Endodermal cell (in vitro differentiated cells): ENCODE measurements around the gene FMOD. TPM values are rescaled to one million over a fixed set of nuclear protein-coding genes. Genes with fewer than 3 reads are reported as not detected.

ENCODE experiments used
- DNase-seq: peaks from one replicate; pipeline ENCODE4 v3.0.0-alpha.2; 2017
- H3K27ac ChIP-seq: 2 replicates; pipeline ENCODE4 v1.5.1; 2013; ENCODE audit warnings: mild to moderate bottlenecking, low read depth, low read length, moderate library complexity
- H3K27me3 ChIP-seq: 2 replicates; pipeline ENCODE4 v1.6.1; 2013; ENCODE audit warnings: mild to moderate bottlenecking, low read length, moderate library complexity; ENCODE audit not compliant: insufficient read depth, control insufficient read depth, poor library complexity, severe bottlenecking
- H3K36me3 ChIP-seq: 2 replicates; pipeline ENCODE4 v1.7.0; 2013; ENCODE audit warnings: mild to moderate bottlenecking, low read length, moderate library complexity; ENCODE audit not compliant: control insufficient read depth, insufficient read depth
- H3K4me1 ChIP-seq: one replicate; pipeline ENCODE4 v1.7.0; 2013; ENCODE audit warnings: low read length; ENCODE audit not compliant: control insufficient read depth, insufficient read depth
- H3K4me3 ChIP-seq: 2 replicates; pipeline ENCODE4 v1.5.1; 2013; ENCODE audit warnings: mild to moderate bottlenecking, low read length, moderate library complexity
- H3K9ac ChIP-seq: 2 replicates; pipeline ENCODE4 v1.6.1; 2013; ENCODE audit warnings: mild to moderate bottlenecking, low read length, moderate library complexity; ENCODE audit not compliant: poor library complexity, severe bottlenecking; ENCODE audit errors: extremely low read depth
- H3K9me3 ChIP-seq: 2 replicates; pipeline ENCODE4 v1.6.1; 2013; ENCODE audit warnings: mild to moderate bottlenecking, low read length, moderate library complexity; ENCODE audit not compliant: control insufficient read depth
- H3K27ac Mint-ChIP-seq: 2 replicates; pipeline ENCODE4 v1.8.0; 2020; ENCODE audit warnings: mixed read lengths
- H3K27me3 Mint-ChIP-seq: 2 replicates; pipeline ENCODE4 v1.8.0; 2021; ENCODE audit warnings: mild to moderate bottlenecking, mixed read lengths; ENCODE audit not compliant: insufficient read depth
- H3K36me3 Mint-ChIP-seq: 2 replicates; pipeline ENCODE4 v1.8.0; 2020; ENCODE audit warnings: low read depth, mixed read lengths
- H3K4me1 Mint-ChIP-seq: 2 replicates; pipeline ENCODE4 v1.8.0; 2020; ENCODE audit warnings: mixed read lengths
- H3K4me3 Mint-ChIP-seq: 2 replicates; pipeline ENCODE4 v1.8.0; 2020; ENCODE audit warnings: mild to moderate bottlenecking, moderate library complexity, mixed read lengths
- H3K9me3 Mint-ChIP-seq: 2 replicates; pipeline ENCODE4 v1.8.0; 2020; ENCODE audit warnings: mild to moderate bottlenecking, mixed read lengths
- WGBS, 2 experiments: methylation state at CpG; one replicate each; pipeline versions ENCODE4 v1.1.5 to v1.1.7; 2013; ENCODE audit warnings: missing lambda C conversion rate in 2 of 2, mixed read lengths in 1 of 2; ENCODE audit not compliant: insufficient coverage in 1 of 2, insufficient read length in 1 of 2; 5-methylcytosine and 5-hydroxymethylcytosine counted together
- total RNA-seq, 2 donors: library from RNA; stranded (reverse); fragmentation: NEBNext Ultra II Directional in 1 of 2; extraction: Animal tissue kit (Norgen Biotek cat#: 25700) in 1 of 2; gene quantifications; 2 replicates in 1 of 2; 3 replicates in 1 of 2; pipeline ENCODE4 v1.2.1, GENCODE V29; 2021
- TF ChIP-seq, protein P1 (sequence below): fragments of 200-600 bp; sonication (generic); conservative IDR thresholded peaks from 2 replicates; pipeline ENCODE4 v1.5.0; 2021; ENCODE audit warnings: antibody characterized with exemption, mild to moderate bottlenecking

FMOD gene
- total RNA-seq, 2 donors from 2014 or later, result 2.9 to 4.8 TPM

DNA sequence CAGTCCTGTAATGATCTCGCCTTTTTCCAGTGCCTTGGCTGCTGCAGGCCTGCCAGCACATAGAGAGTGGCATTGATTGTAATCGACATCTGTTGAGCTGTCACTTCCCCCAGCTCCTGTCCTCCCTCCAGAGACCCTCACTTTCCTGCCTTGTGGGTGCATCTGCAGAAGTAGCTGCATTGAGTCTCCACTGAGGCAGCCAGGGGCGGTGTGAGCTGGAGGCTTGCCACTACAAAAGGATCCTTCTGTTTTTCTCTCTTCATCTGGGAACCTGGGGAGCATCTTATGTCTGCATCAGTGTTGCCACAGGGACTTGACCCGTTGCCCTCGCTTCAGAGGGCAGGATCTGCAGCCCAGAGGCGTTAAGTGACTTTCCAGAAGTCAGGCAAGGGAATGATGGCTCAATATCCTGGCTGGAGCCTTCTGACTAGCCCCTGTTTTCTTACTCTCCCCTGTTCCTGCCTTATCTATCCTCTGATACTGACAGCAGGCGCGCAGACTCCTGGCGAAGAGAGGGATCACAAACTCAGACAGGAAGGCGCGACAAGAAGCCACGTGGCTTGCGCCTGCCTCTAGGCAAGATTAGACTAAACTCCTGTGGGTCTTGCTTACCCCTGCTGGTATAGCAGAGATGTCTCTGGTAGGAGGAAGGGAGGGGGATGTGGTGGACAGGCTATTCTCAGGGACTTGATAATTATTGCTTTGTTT lies 13.3 kb upstream of the FMOD start:
- H3K27me3 Mint-ChIP-seq, result peaks cover 9% of the 10 kb centered on the region
- no peaks in the 10 kb centered on the region for H3K9me3 Mint-ChIP-seq
- no peak overlapping the region for H3K4me3 Mint-ChIP-seq
- Histone ChIP-seq H3K27ac (no peak overlapping the region), H3K36me3 (no peaks in the 10 kb centered on the region), H3K4me1 (peaks cover 36% of the 10 kb centered on the region), H3K4me3 (no peak overlapping the region), H3K9me3 (no peaks in the 10 kb centered on the region), H3K9ac (no peak overlapping the region), H3K27me3 (no peaks in the 10 kb centered on the region)
- no peak for DNase-seq
- TF ChIP-seq, protein P1, sequence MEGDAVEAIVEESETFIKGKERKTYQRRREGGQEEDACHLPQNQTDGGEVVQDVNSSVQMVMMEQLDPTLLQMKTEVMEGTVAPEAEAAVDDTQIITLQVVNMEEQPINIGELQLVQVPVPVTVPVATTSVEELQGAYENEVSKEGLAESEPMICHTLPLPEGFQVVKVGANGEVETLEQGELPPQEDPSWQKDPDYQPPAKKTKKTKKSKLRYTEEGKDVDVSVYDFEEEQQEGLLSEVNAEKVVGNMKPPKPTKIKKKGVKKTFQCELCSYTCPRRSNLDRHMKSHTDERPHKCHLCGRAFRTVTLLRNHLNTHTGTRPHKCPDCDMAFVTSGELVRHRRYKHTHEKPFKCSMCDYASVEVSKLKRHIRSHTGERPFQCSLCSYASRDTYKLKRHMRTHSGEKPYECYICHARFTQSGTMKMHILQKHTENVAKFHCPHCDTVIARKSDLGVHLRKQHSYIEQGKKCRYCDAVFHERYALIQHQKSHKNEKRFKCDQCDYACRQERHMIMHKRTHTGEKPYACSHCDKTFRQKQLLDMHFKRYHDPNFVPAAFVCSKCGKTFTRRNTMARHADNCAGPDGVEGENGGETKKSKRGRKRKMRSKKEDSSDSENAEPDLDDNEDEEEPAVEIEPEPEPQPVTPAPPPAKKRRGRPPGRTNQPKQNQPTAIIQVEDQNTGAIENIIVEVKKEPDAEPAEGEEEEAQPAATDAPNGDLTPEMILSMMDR, result no peak
- H3K36me3 Mint-ChIP-seq, result no peaks in the 10 kb centered on the region
- peaks cover 63% of the 10 kb centered on the region for H3K4me1 Mint-ChIP-seq
- WGBS, 2 experiments, result 85 to 92% methylated on average over 12 to 13 of the region's 13 CpGs
- peak overlapping the region; percentile 22 for H3K27ac Mint-ChIP-seq

- Mint-ChIP-seq H3K27ac (no peak overlapping the region), H3K9me3 (no peaks in the 10 kb centered on the region), H3K27me3 (peaks cover 23% of the 10 kb centered on the region), H3K4me3 (no peak overlapping the region), H3K4me1 (peaks cover 50% of the 10 kb centered on the region), H3K36me3 (no peaks in the 10 kb centered on the region)
- no peak for DNase-seq
- peaks cover 29% of the 10 kb centered on the region for H3K4me1 ChIP-seq
- TF ChIP-seq, protein P1, result no peak
- no peaks in the 10 kb centered on the region for H3K9me3 ChIP-seq
- H3K36me3 ChIP-seq, result no peaks in the 10 kb centered on the region
- H3K4me3 ChIP-seq, result no peak overlapping the region
- no peaks in the 10 kb centered on the region for H3K27me3 ChIP-seq
- H3K9ac ChIP-seq, result no peak overlapping the region
- no peak overlapping the region for H3K27ac ChIP-seq
These were observed 11.8 kb upstream of the FMOD start for GRCh38 chr1:203362720-203363025.

DNA sequence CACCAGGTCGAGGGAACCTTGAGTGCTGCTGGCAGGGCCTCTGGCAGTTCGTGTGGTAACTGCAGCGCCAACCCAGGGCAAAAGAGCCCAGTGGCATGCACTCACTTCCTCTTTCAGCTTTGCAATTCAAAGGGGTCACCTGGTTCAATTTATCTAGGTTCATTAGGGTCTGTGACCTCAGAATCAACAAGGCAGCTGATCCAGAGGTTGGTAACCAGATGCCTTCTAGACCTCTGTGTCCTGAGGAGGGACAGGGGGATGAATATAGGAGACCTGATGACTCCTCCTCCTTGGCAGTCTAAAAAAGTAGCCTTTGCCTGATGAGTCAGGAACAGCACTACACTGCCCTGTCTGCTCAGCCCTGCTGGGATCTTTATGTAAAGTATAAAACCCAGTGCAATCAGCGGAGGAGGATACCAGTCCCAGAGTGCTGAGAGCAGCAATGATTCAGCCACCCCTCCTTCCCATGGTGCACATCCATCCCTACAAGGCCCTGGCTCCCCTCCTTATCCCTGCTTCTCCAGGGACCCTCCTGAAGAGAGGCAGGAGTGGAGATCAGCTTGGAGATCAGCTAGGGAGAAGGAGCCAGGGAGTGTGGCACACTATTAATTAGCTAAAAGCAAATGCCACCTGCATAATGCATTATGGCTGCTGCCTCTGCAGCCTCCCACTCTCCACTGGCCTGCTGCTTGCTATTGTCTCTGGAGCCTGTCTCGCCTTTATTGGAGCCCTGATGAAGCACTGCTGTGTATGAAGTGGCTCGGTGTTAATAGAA lies 11.2 kb upstream of the FMOD start:
- no peak overlapping the region for H3K27ac Mint-ChIP-seq
- no peaks in the 10 kb centered on the region for H3K9me3 Mint-ChIP-seq
- Histone ChIP-seq H3K27ac (peak overlapping the region; percentile 21), H3K4me3 (no peak overlapping the region), H3K27me3 (no peaks in the 10 kb centered on the region), H3K9me3 (no peaks in the 10 kb centered on the region), H3K9ac (no peak overlapping the region), H3K36me3 (no peaks in the 10 kb centered on the region), H3K4me1 (peaks cover 24% of the 10 kb centered on the region)
- DNase-seq, result no peak
- no peaks in the 10 kb centered on the region for H3K36me3 Mint-ChIP-seq
- H3K4me3 Mint-ChIP-seq, result no peak overlapping the region
- TF ChIP-seq, protein P1, result no peak
- 74 to 88% methylated on average over 3 to 6 of the region's 6 CpGs for WGBS, 2 experiments
- H3K4me1 Mint-ChIP-seq, result peaks cover 45% of the 10 kb centered on the region
- H3K27me3 Mint-ChIP-seq, result peaks cover 25% of the 10 kb centered on the region
